Islet precursor cell (in vitro differentiated cells): ENCODE results near the gene CMYA5.
A peak's percentile ranks its signal among the peaks of the same experiment; 100 is the strongest.
"Not testable (repeated sequence)": the region's sequence is repeated elsewhere in the genome, so short reads cannot be mapped to it uniquely, and the experiment has no call there.

Source experiments
- DNase-seq: peaks from one replicate; pipeline ENCODE4 v3.0.0-alpha.2; 2018

Gene CMYA5

DNA sequence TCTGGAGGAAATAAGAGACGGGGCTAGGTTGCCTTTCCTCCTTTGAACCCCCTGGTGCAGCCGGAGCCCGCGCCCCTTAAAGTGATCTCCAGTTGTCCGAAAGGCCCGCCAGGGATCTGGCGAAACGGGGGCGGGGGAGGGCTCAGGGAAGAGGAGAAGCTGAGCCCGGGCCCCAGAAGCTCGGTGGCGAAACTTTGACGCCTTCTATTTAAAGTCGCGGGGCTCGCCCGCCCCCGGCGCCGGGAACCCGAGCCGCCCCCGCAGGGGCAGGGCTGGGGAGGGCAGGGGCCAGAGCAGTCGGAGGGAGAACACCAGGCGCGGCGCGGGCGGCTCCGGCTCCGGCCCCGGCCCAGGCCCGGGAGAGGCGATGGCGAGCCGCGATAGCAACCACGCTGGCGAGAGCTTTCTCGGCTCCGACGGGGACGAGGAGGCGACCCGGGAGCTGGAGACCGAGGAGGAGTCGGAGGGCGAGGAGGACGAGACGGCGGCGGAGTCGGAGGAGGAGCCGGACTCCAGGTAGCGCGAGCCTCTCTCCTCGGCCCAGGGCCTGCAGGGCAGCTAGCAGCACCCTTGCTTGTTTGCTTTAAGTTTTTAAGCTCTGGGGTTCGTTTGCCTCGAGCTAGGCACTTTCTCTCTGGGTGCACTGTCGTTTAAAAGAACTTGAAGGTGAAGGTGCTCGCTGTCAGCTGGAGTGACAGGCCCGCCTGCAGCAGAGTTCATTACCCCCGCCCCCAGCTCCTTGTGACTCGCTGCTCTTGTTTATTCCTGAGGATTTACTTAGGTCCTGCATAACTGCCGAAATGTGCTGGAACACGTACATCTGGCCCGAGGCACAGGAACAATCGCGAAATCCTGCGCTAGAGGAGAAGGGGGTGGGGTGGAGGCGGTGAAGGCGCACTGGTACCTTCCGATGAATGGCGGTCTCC, at the start of gene CMYA5:
Gene CMYA5 (plus strand): TSS at position 296 of the 926 bp plus-strand sequence. CDS start 72 bp downstream, at position 368.
- peak; percentile 84 for DNase-seq

DNA sequence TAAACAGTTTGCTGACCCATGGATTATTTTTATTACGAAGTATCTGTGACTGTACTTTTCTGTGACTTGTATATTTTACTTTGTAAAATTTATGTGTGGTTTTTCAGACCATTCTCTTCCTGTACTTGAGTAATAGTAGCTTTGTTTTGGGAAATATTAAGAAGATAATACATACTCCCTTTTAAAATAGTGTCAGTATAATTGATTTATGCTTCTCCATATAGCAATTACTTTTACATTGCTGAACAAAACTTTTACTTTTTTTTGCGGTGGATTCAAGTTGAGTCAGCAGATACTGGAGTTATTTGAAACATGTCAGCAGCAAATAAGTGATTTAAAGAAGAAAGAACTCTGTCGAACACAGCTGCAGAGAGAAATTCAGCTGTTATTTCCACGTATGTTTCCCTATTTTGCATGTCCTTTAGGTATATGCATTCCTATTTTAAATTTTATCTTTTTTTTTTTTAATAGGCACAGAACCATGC, 49.0 kb upstream of the CMYA5 start:
- no peak for DNase-seq

GRCh38 chr5:79641414-79641813, 48.2 kb upstream of the CMYA5 start:
- DNase-seq, result no peak

DNA sequence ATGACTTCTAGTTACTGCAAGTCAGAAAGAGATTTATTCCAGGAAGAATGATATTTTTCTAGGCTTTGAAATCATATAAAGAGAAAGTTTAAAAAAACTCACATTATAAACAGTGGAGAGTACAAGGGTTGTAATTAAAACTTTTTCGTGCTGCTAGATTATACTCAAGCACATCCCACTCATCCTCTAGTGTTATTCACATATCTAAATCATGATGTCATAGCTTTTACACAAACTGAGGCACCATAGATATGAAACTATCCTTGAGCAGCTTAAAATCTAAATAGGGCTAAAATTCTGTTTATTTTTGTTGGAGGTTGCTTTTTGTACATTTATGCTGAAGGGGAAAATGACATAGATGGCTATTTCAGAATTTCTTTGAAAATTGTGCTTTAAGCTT, 47.4 kb upstream of the CMYA5 start:
- DNase-seq, result no peak

GRCh38 chr5:79653843-79654242, 35.8 kb upstream of the CMYA5 start:
- no peak for DNase-seq

GRCh38 chr5:79663212-79663611, 26.4 kb upstream of the CMYA5 start:
- no peak for DNase-seq

- no peak for DNase-seq
Measured at GRCh38 chr5:79666758-79667157, 22.9 kb upstream of the CMYA5 start.

DNA sequence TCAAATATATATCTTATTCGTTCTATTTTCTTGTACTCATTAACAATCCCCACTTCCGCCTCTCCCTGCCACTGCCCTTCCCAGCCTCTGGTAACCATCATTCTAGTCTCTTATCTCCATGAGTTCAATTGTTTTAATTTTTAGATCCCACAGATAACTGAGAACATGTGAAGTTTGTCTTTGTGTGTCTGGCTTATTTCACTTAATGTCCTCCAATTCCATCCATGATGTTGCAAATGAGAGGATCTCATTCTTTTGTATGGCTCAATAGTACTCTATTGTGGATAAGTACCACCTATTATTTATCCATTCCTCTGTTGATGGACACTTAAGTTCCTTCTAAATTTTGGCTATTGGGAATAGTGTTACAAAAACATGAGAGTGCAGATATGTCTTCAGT, 17.2 kb upstream of the CMYA5 start:
- DNase-seq, result no peak

GRCh38 chr5:79676354-79676753, 13.3 kb upstream of the CMYA5 start:
- not testable (repeated sequence) for DNase-seq

GRCh38 chr5:79682102-79682501, 7.5 kb upstream of the CMYA5 start:
- not testable (repeated sequence) for DNase-seq

GRCh38 chr5:79684782-79685181, 4.9 kb upstream of the CMYA5 start:
- DNase-seq, result no peak

GRCh38 chr5:79685627-79686026, 4.0 kb upstream of the CMYA5 start:
- no peak for DNase-seq

DNA sequence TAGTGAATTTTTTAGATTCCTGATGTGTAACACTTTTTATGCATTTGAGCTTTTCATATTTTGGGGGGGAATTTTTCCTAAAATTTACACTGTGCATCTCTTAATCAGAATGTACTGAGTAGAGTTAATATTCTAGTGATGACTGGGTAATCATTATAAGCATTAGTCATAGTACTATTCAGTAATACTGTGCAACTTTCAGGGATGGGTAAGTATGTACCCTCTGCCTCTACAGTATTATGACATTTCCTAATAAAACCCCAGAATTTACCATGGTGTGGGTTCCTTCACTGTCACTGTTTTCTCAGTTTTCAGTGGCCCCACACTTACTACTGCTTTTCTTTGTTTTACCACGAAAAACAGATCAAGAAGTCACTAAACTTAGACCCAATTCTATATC, 2.8 kb upstream of the CMYA5 start:
- DNase-seq, result no peak

DNA sequence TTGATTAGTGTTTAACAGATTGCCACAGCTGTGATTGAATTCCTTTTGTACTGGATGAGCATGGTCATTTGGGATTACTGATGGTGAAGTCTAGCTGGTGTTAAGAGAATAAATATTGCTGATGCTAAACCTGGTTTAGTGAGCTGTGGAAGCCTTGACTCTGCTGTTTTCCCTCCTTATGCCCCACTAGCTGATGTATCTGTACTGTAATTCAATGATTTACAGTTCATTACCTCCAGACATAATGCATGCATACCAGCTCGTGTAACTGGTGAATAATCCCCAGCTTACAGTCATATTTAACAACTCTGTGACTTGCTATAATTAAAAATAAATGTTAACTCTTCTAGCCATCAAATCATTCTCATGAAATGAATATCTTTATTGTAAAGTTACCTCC, 1.7 kb upstream of the CMYA5 start:
- DNase-seq, result no peak

- DNase-seq, result no peak
Measured at GRCh38 chr5:79691007-79691406, 1.4 kb downstream of the CMYA5 start.

GRCh38 chr5:79692596-79692995, 3.0 kb downstream of the CMYA5 start:
- no peak for DNase-seq

DNA sequence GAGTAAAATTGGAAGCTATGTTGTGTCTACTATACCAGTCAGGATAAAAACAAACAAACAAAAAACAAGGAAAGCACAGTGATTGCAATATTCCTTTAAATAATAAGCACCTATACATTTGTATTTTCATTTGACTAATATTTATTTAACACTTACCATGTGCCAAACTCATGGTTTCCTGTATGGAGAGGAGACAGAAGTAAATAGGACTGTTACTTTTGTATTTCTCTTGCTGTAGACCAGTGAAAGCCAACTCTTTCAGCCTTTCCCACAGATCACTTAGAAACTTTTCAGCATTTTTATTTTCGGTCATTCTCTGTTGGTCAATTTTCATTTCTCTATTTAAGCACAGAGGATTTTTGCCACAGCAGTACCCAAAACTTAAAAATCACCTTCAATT, 4.5 kb downstream of the CMYA5 start:
- DNase-seq, result no peak

DNA sequence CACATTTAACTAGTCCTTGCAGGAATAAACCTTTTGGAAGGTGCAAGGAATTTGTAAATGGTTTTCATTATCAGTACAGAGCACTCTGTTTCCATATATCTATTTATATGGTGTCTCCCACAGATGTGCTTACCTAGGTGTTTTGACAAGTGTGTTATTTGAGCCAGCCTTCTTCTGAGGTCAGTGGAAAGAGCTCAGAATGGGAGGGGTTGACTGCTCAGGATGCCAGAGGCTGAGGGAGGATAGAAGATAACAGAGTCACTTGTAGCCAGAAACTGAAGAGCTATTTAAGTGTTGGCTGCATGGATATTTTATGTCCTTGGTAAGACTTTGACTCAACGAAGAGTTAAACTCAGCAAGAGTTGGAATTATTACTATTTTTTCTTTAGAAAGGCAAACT, 5.0 kb downstream of the CMYA5 start:
- DNase-seq, result peak; percentile 64

- DNase-seq, result no peak
Measured at GRCh38 chr5:79695526-79695925, 5.9 kb downstream of the CMYA5 start.

DNA sequence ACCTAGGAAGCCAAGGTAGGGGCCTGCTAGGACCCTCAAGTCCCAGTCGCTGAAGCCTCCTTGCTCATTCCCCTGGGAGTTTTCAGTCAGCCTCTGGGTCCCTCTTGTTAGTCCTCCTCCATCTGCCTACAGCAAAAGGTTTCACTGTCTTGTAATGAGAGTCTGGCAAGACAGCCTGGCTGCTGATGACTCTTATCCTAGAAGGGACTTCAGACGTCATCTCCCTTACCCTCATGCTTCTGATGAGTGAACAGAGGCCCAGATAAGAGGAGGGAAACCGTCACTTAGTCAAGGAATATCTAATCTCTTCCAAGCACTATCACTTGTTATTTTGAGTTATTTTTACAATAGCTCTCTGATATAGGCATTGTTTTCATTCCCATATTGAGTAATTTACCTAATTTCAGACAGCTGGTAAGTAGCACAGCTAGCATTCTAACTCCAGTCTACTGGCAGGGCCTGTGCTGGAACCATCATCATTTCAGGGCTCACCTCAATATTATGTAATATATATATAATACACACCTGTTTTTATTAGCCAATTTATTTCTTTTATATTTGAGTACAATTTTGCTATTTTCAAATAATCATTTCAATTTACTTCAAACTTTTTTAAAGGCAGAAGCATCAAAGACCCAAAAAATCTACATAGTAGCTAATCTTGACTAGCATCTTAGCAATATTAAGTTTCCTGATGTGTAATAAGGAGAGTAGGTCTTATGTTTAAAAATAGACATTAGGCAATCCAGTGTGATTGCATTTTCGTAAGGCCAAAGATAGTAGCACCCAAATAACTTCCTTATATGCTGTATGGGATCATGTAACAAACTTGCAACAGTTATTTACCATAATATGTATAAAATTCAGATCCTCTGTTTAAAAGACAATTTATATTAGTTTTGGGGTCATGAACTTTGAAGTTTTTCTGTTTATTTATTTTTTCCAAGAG, 7.9 kb downstream of the CMYA5 start:
- DNase-seq, result no peak

- no peak for DNase-seq
Measured at GRCh38 chr5:79699763-79700400, 10.2 kb downstream of the CMYA5 start.

GRCh38 chr5:79702606-79703380, 13.2 kb downstream of the CMYA5 start:
- DNase-seq, result no peak
